Liver (tissue), 9 donors: ENCODE data around the gene ANAPC13. TPM values are rescaled to one million over a fixed set of nuclear protein-coding genes. Genes with fewer than 3 reads are reported as not detected.
A peak's percentile ranks its signal among the peaks of the same experiment; 100 is the strongest.

Experiments used
- DNase-seq: peaks from one replicate; pipeline ENCODE4 v3.0.0-alpha.2; 2017; ENCODE audit warnings: low spot score
- H3K27ac ChIP-seq, 2 donors: one replicate each; pipeline ENCODE4 v1.7.0; 2013; ENCODE audit warnings: inconsistent platforms in 2 of 2, low read length in 2 of 2, control low read depth in 1 of 2, low read depth in 1 of 2, mild to moderate bottlenecking in 1 of 2
- H3K27me3 ChIP-seq, 4 donors: one replicate each; pipeline versions ENCODE4 v1.6.1 to v1.7.0; 2013; ENCODE audit warnings: low read length in 3 of 4, inconsistent platforms in 1 of 4, mild to moderate bottlenecking in 1 of 4, moderate library complexity in 1 of 4; ENCODE audit not compliant: control insufficient read depth in 4 of 4, insufficient read depth in 4 of 4
- H3K36me3 ChIP-seq, 4 donors: one replicate each; pipeline versions ENCODE4 v1.6.1 to v1.7.0; 2013; ENCODE audit warnings: low read length in 3 of 4, mild to moderate bottlenecking in 3 of 4, low read depth in 1 of 4, moderate library complexity in 1 of 4; ENCODE audit not compliant: control insufficient read depth in 4 of 4, insufficient read depth in 3 of 4
- H3K4me1 ChIP-seq, 4 donors: one replicate each; pipeline versions ENCODE4 v1.6.1 to v1.7.0; 2013; ENCODE audit warnings: low read length in 3 of 4, mild to moderate bottlenecking in 3 of 4, moderate library complexity in 1 of 4; ENCODE audit not compliant: control insufficient read depth in 4 of 4, insufficient read depth in 4 of 4
- H3K4me3 ChIP-seq, 3 donors: one replicate each; pipeline versions ENCODE4 v1.6.1 to v1.7.0; 2013; ENCODE audit warnings: low read length in 3 of 3, control low read depth in 1 of 3, low read depth in 1 of 3, mild to moderate bottlenecking in 1 of 3
- H3K9ac ChIP-seq, 2 donors: one replicate each; pipeline ENCODE4 v1.7.0; 2013; ENCODE audit warnings: low read length in 2 of 2, mild to moderate bottlenecking in 2 of 2, moderate library complexity in 2 of 2, control low read depth in 1 of 2, low read depth in 1 of 2
- H3K9me3 ChIP-seq, 4 donors: one replicate each; pipeline versions ENCODE4 v1.6.1 to v1.7.0; 2013; ENCODE audit warnings: low read length in 3 of 4; ENCODE audit not compliant: control insufficient read depth in 4 of 4
- FOXA1 ChIP-seq: IDR thresholded peaks from 2 replicates; pipeline ENCODE4 v1.6.1; 2016; ENCODE audit warnings: antibody characterized with exemption
- FOXA2 ChIP-seq: IDR thresholded peaks from 2 replicates; pipeline ENCODE4 v1.6.1; 2016; ENCODE audit warnings: antibody characterized with exemption
- HNF4A ChIP-seq, 2 donors: conservative IDR thresholded peaks; 2 replicates each; pipeline ENCODE4 v1.6.1; 2016; ENCODE audit warnings: antibody characterized with exemption in 2 of 2, mild to moderate bottlenecking in 2 of 2
- HNF4G ChIP-seq: IDR thresholded peaks from 2 replicates; pipeline ENCODE4 v1.6.1; 2016; ENCODE audit warnings: antibody characterized with exemption
- JUND ChIP-seq, 2 donors: IDR thresholded peaks; 2 replicates each; pipeline ENCODE4 v1.6.1; 2016; ENCODE audit warnings: antibody characterized with exemption in 2 of 2
- NR2F2 ChIP-seq: IDR thresholded peaks from 2 replicates; pipeline ENCODE4 v1.6.1; 2016; ENCODE audit warnings: antibody characterized with exemption
- RAD21 ChIP-seq, 2 donors: IDR thresholded peaks; 2 replicates each; pipeline ENCODE4 v1.6.1; 2016; ENCODE audit warnings: antibody characterized with exemption in 2 of 2, mild to moderate bottlenecking in 2 of 2
- RXRA ChIP-seq, 2 donors: IDR thresholded peaks; 2 replicates each; pipeline ENCODE4 v1.6.1; 2017 to 2018; ENCODE audit warnings: antibody characterized with exemption in 2 of 2, mild to moderate bottlenecking in 1 of 2
- TAF1 ChIP-seq: conservative IDR thresholded peaks from 2 replicates; pipeline ENCODE4 v1.6.1; 2016; ENCODE audit warnings: antibody characterized with exemption, mild to moderate bottlenecking
- YY1 ChIP-seq: IDR thresholded peaks from 2 replicates; pipeline ENCODE4 v1.6.1; 2016; ENCODE audit warnings: antibody characterized with exemption, mild to moderate bottlenecking
- WGBS: extraction: QIAGEN DNeasy Blood & Tissue Kit; methylation state at CpG from one replicate; pipeline ENCODE4 v1.1.7; 2013; 5-methylcytosine and 5-hydroxymethylcytosine counted together
- polyA plus RNA-seq, 2 donors: library from polyadenylated mRNA; stranded (reverse) in 1 of 2; unstranded in 1 of 2; fragments of 200-250 nt in 1 of 2; fragments of >200 nt in 1 of 2; fragmentation: Nextera tagmentation in 1 of 2; extraction: Ambion mirVana in 1 of 2; gene quantifications; one replicate each; pipeline versions ENCODE4 v1.2.1 to v1.2.3, GENCODE V29; 2013 to 2015
- total RNA-seq, 2 donors: library from RNA; depleted of rRNA; stranded (reverse); fragments of >200 nt; gene quantifications; one replicate each; pipeline ENCODE4 v1.2.3, GENCODE V29; 2014
- TF ChIP-seq, protein P1 (sequence below): fragments of 150-350 bp; IDR thresholded peaks from 2 replicates; pipeline ENCODE4 v1.5.1; 2017; ENCODE audit warnings: improper control_type of control experiment, low read depth, low read length; ENCODE audit not compliant: missing input control
- TF ChIP-seq, protein P2 (sequence below): IDR thresholded peaks from 2 replicates; pipeline ENCODE4 v1.6.1; 2016; ENCODE audit warnings: antibody characterized with exemption, mild to moderate bottlenecking
- TF ChIP-seq, protein P3 (sequence below): IDR thresholded peaks from 2 replicates; pipeline ENCODE4 v1.6.1; 2016; ENCODE audit warnings: antibody characterized with exemption
- TF ChIP-seq, protein P4 (sequence below): IDR thresholded peaks from 2 replicates; pipeline ENCODE4 v1.6.1; 2016; ENCODE audit warnings: antibody characterized with exemption
- TF ChIP-seq, protein P5 (sequence below): IDR thresholded peaks from 2 replicates; pipeline ENCODE4 v1.6.1; 2016; ENCODE audit warnings: antibody characterized with exemption
- donor health status: healthy.
- donor health status: healthy.
- donor health status: healthy.
- donor health status: healthy.
- donor health status: healthy.

Gene ANAPC13
- total and polyA plus RNA-seq, 4 donors = 20.9 to 80.9 (median 38.2) TPM

DNA sequence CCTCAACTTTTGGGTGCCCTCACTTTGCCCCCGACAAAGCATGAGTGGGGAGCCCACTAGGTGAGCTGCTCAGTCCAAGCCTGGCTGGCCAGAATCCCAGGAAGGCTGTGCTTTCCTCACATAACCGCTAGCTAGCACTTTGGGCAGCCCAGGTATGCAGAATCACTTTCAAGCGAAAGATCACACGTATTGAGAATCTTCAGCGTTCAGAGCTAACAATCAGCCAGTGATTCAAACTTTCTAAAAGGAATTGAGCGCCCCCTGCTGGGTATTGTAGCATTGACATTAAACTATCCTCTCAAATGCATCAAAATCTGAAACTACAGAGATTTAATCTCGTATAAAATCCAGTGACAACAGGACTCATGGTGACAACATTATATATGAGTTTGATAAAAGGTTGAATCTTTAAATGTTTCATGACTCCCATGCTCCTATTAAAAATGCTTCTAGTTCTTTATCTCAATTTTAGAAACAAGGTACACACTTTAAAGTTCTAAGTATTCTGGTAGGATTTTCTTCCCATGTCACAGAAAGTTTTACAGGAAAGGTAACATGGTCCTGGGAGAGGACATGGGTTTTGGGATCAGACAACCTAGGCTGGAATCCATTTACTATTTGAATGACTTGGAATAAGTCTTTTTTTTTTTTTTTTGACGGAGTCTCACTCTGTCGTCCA, 11.8 kb downstream of the ANAPC13 start:
- no peaks in the 10 kb centered on the region for H3K9me3 ChIP-seq
- no peak overlapping the region for H3K4me3 ChIP-seq
- H3K4me1 ChIP-seq = peaks cover 2 to 22% (median 18%) of the 10 kb centered on the region in 4 donors
- H3K36me3 ChIP-seq = peaks cover 2 to 11% (median 8%) of the 10 kb centered on the region in 4 donors
- H3K27me3 ChIP-seq = no peaks in the 10 kb centered on the region
- TF ChIP-seq TAF1 = no peak
- no peak for TF ChIP-seq FOXA1
- TF ChIP-seq, protein P1, sequence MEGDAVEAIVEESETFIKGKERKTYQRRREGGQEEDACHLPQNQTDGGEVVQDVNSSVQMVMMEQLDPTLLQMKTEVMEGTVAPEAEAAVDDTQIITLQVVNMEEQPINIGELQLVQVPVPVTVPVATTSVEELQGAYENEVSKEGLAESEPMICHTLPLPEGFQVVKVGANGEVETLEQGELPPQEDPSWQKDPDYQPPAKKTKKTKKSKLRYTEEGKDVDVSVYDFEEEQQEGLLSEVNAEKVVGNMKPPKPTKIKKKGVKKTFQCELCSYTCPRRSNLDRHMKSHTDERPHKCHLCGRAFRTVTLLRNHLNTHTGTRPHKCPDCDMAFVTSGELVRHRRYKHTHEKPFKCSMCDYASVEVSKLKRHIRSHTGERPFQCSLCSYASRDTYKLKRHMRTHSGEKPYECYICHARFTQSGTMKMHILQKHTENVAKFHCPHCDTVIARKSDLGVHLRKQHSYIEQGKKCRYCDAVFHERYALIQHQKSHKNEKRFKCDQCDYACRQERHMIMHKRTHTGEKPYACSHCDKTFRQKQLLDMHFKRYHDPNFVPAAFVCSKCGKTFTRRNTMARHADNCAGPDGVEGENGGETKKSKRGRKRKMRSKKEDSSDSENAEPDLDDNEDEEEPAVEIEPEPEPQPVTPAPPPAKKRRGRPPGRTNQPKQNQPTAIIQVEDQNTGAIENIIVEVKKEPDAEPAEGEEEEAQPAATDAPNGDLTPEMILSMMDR = peak; percentile 82
- no peak for TF ChIP-seq YY1
- TF ChIP-seq RXRA (IDR thresholded peaks at IDR 0.05) = peak in 1 of 2 donors; percentile 9
- TF ChIP-seq, protein P2, sequence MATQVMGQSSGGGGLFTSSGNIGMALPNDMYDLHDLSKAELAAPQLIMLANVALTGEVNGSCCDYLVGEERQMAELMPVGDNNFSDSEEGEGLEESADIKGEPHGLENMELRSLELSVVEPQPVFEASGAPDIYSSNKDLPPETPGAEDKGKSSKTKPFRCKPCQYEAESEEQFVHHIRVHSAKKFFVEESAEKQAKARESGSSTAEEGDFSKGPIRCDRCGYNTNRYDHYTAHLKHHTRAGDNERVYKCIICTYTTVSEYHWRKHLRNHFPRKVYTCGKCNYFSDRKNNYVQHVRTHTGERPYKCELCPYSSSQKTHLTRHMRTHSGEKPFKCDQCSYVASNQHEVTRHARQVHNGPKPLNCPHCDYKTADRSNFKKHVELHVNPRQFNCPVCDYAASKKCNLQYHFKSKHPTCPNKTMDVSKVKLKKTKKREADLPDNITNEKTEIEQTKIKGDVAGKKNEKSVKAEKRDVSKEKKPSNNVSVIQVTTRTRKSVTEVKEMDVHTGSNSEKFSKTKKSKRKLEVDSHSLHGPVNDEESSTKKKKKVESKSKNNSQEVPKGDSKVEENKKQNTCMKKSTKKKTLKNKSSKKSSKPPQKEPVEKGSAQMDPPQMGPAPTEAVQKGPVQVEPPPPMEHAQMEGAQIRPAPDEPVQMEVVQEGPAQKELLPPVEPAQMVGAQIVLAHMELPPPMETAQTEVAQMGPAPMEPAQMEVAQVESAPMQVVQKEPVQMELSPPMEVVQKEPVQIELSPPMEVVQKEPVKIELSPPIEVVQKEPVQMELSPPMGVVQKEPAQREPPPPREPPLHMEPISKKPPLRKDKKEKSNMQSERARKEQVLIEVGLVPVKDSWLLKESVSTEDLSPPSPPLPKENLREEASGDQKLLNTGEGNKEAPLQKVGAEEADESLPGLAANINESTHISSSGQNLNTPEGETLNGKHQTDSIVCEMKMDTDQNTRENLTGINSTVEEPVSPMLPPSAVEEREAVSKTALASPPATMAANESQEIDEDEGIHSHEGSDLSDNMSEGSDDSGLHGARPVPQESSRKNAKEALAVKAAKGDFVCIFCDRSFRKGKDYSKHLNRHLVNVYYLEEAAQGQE = no peak
- no peak for TF ChIP-seq NR2F2
- TF ChIP-seq FOXA2 = no peak
- TF ChIP-seq, protein P3, sequence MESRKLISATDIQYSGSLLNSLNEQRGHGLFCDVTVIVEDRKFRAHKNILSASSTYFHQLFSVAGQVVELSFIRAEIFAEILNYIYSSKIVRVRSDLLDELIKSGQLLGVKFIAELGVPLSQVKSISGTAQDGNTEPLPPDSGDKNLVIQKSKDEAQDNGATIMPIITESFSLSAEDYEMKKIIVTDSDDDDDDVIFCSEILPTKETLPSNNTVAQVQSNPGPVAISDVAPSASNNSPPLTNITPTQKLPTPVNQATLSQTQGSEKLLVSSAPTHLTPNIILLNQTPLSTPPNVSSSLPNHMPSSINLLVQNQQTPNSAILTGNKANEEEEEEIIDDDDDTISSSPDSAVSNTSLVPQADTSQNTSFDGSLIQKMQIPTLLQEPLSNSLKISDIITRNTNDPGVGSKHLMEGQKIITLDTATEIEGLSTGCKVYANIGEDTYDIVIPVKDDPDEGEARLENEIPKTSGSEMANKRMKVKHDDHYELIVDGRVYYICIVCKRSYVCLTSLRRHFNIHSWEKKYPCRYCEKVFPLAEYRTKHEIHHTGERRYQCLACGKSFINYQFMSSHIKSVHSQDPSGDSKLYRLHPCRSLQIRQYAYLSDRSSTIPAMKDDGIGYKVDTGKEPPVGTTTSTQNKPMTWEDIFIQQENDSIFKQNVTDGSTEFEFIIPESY = no peak
- TF ChIP-seq JUND (IDR thresholded peaks at IDR 0.05) = no peak
- peak; percentile 90 to 94 for TF ChIP-seq RAD21 (IDR thresholded peaks at IDR 0.05)
- no peak for TF ChIP-seq HNF4G
- no peak overlapping the region for H3K27ac ChIP-seq
- peak overlapping the region in 1 of 2 donors; percentile 14 for H3K9ac ChIP-seq
- WGBS = 23% methylated on average over 9 of the region's 9 CpGs
- DNase-seq = peak; percentile 81

DNA sequence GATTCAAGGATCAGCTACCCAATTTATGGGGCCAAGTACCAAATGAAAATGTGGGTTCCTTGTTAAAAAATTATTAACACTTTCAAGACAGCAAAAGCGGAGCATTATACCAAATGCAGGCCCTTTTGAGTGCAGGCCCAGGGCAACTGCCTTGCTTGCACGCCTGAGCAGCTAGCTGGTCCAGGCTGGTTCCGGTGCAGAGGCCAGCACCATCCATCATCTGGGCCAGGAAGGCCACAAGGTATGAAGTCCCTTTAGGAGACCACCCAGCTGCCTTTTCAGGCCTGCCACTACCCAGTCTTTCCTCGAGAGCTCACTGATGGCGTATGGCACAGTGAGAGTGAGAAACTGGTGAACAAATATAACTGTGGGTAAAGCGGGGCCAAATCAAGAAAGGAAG, 13.0 kb downstream of the ANAPC13 start:
- H3K9me3 ChIP-seq = no peaks in the 10 kb centered on the region
- peaks cover 0 to 9% (median 6%) of the 10 kb centered on the region in 4 donors for H3K36me3 ChIP-seq
- no peak overlapping the region for H3K27ac ChIP-seq
- H3K4me1 ChIP-seq = peaks cover 2 to 10% (median 6%) of the 10 kb centered on the region in 4 donors
- H3K4me3 ChIP-seq = no peak overlapping the region
- no peaks in the 10 kb centered on the region for H3K27me3 ChIP-seq
- TF ChIP-seq, protein P4, sequence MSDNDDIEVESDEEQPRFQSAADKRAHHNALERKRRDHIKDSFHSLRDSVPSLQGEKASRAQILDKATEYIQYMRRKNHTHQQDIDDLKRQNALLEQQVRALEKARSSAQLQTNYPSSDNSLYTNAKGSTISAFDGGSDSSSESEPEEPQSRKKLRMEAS = no peak
- TF ChIP-seq HNF4G (no peak), FOXA2 (no peak), HNF4A (conservative IDR thresholded peaks at IDR 0.05) (no peak), RXRA (IDR thresholded peaks at IDR 0.05) (no peak)
- TF ChIP-seq, protein P2 = no peak
- TF ChIP-seq, protein P5, sequence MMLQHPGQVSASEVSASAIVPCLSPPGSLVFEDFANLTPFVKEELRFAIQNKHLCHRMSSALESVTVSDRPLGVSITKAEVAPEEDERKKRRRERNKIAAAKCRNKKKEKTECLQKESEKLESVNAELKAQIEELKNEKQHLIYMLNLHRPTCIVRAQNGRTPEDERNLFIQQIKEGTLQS = no peak
- no peak overlapping the region for H3K9ac ChIP-seq
- 97% methylated on average over 6 of the region's 6 CpGs for WGBS
- DNase-seq = no peak
